Adrenal gland (tissue), 5 donors: ENCODE results near the gene PPP1R37.

ENCODE experiments used
- POLR2A ChIP-seq, 2 donors: fragments of 450-650 bp; IDR thresholded peaks; one replicate each; pipeline ENCODE4 v1.6.1; 2017; ENCODE audit warnings: antibody characterized with exemption in 2 of 2, mild to moderate bottlenecking in 2 of 2, moderate library complexity in 1 of 2
- TF ChIP-seq, protein P1 (sequence below), 6 experiments: fragments of 450-650 bp in 4 of 6; fragments of 200-600 bp in 2 of 6; sonication (generic) in 1 of 6; IDR thresholded peaks; 1 replicate in 5 of 6; 2 replicates in 1 of 6; pipeline versions ENCODE4 v1.5.1 to v1.8.0; 2016 to 2021; ENCODE audit warnings: antibody characterized with exemption in 6 of 6, mild to moderate bottlenecking in 2 of 6, moderate library complexity in 1 of 6
- donor health status: DM: no; HTN: no; CAD: no.

DNA sequence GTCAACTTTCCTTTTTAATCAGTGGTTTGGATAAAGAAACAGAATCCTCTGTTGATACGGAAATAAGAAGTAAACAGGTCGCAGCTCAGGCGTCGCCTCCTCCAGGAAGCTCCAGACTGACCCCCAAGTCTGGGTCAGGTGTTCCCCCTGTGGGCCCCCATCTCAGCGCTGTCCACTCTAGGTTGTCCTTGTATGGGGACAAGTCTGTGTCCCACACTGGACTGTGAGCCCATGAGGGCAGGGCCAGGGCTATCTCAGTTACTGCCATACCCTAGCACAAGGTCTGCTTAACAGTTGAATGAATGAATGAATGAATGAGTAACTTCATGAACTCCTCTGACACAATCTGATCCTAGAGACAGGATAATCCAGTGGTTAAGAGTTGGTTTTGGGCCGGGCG lies 46.6 kb upstream of the PPP1R37 start:
- TF ChIP-seq POLR2A (IDR thresholded peaks at IDR 0.05): no peak
- TF ChIP-seq, protein P1, sequence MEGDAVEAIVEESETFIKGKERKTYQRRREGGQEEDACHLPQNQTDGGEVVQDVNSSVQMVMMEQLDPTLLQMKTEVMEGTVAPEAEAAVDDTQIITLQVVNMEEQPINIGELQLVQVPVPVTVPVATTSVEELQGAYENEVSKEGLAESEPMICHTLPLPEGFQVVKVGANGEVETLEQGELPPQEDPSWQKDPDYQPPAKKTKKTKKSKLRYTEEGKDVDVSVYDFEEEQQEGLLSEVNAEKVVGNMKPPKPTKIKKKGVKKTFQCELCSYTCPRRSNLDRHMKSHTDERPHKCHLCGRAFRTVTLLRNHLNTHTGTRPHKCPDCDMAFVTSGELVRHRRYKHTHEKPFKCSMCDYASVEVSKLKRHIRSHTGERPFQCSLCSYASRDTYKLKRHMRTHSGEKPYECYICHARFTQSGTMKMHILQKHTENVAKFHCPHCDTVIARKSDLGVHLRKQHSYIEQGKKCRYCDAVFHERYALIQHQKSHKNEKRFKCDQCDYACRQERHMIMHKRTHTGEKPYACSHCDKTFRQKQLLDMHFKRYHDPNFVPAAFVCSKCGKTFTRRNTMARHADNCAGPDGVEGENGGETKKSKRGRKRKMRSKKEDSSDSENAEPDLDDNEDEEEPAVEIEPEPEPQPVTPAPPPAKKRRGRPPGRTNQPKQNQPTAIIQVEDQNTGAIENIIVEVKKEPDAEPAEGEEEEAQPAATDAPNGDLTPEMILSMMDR (IDR thresholded peaks at IDR 0.05): no peak
